HG03342 (cell line): Measurements from ENCODE around the gene NTNG1.
"Not testable (repeated sequence)": the region's sequence is repeated elsewhere in the genome, so short reads cannot be mapped to it uniquely, and the experiment has no call there.

Source experiments
- ATAC-seq: cut with Tn5 transposase; IDR thresholded peaks from one replicate; pipeline ENCODE4 v1.9.1; 2021; ENCODE audit warnings: mild to moderate bottlenecking, moderate library complexity; ENCODE audit not compliant: unreplicated experiment

The NTNG1 gene

GRCh38 chr1:107195476-107195875 is 54.6 kb downstream of the NTNG1 start:
- no peak for ATAC-seq

GRCh38 chr1:107196973-107197562 is 56.2 kb downstream of the NTNG1 start:
- ATAC-seq, result peak; percentile 98

- ATAC-seq, result no peak
Observed at GRCh38 chr1:107198561-107198960, 57.7 kb downstream of the NTNG1 start.

DNA sequence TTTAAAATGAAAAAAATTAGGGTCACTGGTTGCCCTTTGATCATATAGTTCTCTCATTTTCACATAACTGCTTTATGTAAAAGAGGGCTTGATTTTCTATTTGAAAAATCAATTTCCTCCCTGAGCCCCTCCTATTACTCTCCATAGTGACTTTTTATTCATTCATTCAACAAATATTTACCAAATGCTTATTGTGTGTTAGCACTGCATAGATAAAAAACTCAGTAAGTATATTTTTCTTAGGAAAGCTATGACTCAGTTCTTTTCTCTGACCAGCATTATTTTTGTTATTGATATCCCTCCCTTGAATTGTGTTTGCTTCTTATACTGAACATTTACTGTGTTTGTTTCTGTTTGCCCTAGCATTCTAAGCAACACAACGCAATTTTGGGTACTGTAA is 59.8 kb downstream of the NTNG1 start:
- no peak for ATAC-seq

DNA sequence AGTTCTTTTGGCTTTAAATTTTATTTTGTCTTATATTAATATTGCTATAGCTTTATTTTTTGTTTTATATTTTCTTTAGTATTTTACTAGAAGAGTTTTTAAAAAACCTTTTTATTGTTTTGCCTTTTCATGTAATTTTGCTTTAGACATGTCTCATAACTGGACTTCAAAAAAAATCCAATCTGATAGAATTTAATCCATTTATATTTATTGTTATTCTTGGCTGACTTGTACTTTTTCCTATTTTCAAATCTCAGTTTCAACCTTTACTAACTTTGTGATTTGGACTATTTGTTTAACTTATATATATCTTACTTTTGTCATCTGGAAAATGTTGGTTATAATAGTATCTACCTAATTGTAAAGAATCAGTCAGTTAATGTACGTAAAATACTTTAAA is 61.2 kb downstream of the NTNG1 start:
- ATAC-seq, result no peak

- ATAC-seq, result no peak
Observed at GRCh38 chr1:107213225-107213624, 72.4 kb downstream of the NTNG1 start.

GRCh38 chr1:107220036-107220435 is 79.2 kb downstream of the NTNG1 start:
- no peak for ATAC-seq

- no peak for ATAC-seq
Observed at GRCh38 chr1:107225706-107226105, 84.9 kb downstream of the NTNG1 start.

- ATAC-seq, result no peak
Observed at GRCh38 chr1:107228704-107229371, 88.0 kb downstream of the NTNG1 start.

GRCh38 chr1:107229711-107230110 is 88.9 kb downstream of the NTNG1 start:
- no peak for ATAC-seq

GRCh38 chr1:107230121-107230520 is 89.3 kb downstream of the NTNG1 start:
- no peak for ATAC-seq

DNA sequence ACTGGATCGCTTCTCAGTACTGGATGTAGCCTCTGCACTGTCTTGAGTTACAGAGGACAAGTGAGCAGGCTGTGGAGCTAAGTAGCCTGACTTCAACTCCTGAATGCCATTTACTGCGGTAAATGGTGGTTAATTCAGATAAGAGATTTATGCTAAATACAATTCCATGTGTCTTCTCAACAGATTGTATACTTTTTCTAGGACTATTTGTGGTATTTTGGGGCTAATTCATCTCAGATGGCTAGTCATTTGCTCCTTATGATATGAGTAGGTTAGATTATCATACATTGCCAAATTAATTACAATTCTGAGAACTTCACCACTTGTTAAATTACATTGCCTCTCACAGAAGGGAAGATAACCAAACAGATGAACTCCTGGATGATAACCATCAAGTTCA is 90.5 kb downstream of the NTNG1 start:
- ATAC-seq, result no peak

DNA sequence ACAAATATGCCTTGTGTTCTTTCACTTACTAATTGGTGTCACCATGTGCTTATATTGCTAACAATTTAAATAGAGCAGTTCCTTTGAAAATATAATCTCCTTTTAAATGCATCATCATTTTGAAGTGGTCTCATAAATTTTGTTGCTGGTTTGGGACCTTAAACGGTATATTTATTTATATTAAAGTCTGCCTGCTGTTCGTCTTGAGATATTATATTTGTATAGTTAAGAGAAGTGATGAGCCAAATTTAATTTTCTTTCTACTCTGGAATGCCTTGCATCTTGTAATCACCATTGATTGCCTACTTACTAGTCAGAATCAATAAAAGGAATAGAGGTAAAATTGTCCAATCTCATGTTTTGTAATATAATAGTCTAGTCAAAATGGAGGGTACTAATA is 91.6 kb downstream of the NTNG1 start:
- no peak for ATAC-seq

DNA sequence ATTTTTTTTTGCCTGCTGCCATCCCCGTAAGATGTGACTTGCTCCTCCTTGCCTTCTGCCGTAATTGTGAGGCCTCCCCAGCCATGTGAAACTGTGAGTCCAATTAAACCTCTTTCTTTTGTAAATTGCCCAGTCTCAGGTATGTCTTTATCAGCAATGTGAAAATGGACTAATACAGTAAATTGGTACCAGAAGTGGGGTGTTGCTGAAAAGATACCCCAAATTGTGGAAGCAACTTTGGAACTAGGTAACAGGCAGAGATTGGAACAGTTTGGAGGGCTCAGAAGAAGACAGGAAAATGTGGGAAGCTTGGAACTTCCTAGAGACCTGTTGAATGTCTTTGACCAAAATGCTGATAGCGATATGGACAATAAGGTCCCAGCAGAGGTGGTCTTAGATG is 95.9 kb downstream of the NTNG1 start:
- not testable (repeated sequence) for ATAC-seq

GRCh38 chr1:107243461-107243860 is 102.6 kb downstream of the NTNG1 start:
- no peak for ATAC-seq

- no peak for ATAC-seq
Observed at GRCh38 chr1:107244709-107245500, 104.1 kb downstream of the NTNG1 start.

GRCh38 chr1:107246775-107247345 is 106.0 kb downstream of the NTNG1 start:
- ATAC-seq, result peak; percentile 52

GRCh38 chr1:107247679-107248078 is 106.8 kb downstream of the NTNG1 start:
- ATAC-seq, result peak; percentile 42

GRCh38 chr1:107250169-107250568 is 109.3 kb downstream of the NTNG1 start:
- ATAC-seq, result no peak

GRCh38 chr1:107251083-107251482 is 110.2 kb downstream of the NTNG1 start:
- no peak for ATAC-seq

DNA sequence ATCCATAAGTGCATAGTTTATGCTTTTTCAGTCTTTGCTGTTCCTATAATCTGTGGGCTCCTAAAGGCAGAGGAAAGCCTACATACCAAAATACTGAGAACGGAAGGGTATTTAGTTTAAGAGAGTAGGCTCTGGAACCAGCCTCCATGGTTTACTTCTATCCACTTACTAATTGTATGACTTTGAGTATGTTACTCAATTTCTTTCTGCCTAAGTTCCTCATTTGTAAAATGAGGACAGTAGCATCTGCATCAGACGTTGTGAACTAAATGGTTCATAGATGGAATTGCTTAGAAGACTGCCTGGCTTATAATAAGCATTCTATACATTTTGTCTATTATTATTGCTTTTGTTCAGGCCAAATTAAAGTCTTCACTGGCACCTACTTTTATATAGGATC is 111.0 kb downstream of the NTNG1 start:
- no peak for ATAC-seq

DNA sequence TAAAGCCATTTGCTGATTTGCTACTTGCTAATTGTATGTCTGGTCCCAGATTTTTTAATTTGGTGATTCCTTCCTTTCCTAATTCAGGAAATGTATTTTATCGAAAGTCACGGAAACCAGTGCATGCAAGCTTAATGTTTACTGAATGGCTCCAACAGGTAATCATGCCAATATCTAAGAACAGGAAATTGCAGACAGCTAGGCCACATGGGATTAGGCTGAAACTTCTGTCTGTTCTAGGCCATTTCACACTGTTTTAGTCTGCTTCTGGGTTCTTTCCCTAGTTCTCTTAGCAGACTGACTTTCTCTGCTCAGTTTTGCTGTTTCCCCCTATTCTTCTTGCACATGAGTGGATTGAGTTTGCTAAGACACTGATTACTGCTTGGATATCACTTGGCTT is 111.4 kb downstream of the NTNG1 start:
- no peak for ATAC-seq
